ENCODE results near the gene PLEKHN1. TPM values are rescaled to one million over a fixed set of nuclear protein-coding genes. Genes with fewer than 3 reads are reported as not detected.

Gene PLEKHN1
- polyA plus RNA-seq, 1 experiment = 0.88 TPM

DNA sequence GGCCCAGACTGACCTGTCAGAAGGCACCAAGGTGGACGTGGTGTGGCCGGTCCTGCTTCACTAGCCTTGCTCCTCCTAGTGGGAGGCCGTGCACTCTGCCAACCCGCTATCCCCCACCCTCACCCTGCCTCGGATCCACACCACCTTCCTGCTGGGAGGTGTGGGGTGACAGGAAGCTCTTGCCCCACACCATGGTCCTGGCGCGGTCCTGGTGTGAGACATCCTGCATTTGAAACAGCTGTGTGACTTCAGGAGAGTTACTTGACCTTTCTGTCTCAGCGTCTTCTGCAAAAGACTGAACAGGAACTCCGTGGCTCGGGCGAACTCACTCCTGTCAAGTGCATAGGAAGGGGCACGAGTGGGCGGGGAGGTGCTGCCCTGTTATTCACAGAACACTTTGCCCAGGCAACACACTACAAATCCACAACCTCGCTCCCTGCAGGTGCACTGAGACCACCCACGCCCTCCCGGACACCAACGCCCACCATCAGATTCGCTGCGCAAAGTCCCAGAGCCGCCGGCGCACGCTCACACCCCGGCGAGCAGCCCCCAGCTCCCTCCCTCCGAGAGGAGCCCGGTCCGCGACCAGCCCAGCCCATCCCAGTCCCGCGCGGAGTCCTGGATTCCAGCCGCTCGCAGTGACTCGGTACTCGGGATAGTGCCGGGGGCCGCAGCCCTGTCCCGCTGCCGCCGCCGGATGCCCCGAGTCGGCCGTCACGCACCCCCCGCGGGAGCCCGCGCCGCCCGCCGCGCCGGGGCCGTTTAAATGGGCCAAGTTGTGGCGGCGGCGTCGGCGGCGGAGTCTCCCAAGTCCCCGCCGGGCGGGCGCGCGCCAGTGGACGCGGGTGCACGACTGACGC is 42.9 kb upstream of the PLEKHN1 start, which contains the start of gene SAMD11:
Gene SAMD11 (plus strand): TSS at position 793 of the 860 bp plus-strand sequence. CDS start 509 bp downstream, outside the sequence.
- POLR2A ChIA-PET = no interaction called here
- Histone ChIP-seq H3K4me3 (ENCODE audit: low read depth, low read length) (peak within 1 kb of the TSS; percentile 61), H3K27me3 (ENCODE audit: control insufficient read depth, insufficient read depth, low read length) (no peaks in the 10 kb centered on the region)

DNA sequence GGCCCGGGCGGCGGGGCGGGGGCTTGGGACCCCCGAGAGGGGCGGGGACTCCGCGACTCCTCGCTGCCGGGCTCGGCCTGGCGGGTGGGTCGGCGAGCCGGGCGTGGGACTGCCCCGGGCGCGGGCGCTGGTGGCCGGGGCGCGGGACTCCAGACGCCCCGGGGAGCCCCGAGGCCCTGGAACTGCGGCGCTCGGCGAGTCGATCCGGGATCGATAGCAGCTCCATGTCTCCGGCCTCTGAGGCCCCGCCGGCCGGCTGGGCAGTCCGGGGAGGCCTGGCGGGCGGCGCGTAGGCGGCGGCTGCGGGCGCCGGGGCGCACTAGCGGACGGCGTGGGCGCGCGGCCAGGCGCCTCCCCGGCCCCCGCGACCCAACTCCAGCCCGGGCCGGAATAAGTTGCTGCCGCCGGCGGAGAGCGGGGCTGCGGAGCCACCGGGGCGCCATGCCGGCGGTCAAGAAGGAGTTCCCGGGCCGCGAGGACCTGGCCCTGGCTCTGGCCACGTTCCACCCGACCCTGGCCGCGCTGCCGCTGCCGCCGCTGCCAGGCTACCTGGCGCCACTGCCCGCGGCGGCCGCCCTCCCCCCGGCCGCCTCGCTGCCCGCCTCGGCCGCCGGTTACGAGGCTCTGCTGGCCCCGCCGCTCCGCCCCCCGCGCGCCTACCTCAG is 42.2 kb upstream of the PLEKHN1 start:
- TF ChIP-seq, protein P1, sequence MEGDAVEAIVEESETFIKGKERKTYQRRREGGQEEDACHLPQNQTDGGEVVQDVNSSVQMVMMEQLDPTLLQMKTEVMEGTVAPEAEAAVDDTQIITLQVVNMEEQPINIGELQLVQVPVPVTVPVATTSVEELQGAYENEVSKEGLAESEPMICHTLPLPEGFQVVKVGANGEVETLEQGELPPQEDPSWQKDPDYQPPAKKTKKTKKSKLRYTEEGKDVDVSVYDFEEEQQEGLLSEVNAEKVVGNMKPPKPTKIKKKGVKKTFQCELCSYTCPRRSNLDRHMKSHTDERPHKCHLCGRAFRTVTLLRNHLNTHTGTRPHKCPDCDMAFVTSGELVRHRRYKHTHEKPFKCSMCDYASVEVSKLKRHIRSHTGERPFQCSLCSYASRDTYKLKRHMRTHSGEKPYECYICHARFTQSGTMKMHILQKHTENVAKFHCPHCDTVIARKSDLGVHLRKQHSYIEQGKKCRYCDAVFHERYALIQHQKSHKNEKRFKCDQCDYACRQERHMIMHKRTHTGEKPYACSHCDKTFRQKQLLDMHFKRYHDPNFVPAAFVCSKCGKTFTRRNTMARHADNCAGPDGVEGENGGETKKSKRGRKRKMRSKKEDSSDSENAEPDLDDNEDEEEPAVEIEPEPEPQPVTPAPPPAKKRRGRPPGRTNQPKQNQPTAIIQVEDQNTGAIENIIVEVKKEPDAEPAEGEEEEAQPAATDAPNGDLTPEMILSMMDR (IDR thresholded peaks at IDR 0.05; ENCODE audit: insufficient read depth, low read depth, low read length) = no peak
- ChIA-PET POLR2A (no interaction called here), CTCF (no interaction called here)
- peak overlapping the region; percentile 61 for H3K4me3 ChIP-seq (ENCODE audit: low read depth, low read length)
- no peaks in the 10 kb centered on the region for H3K27me3 ChIP-seq (ENCODE audit: control insufficient read depth, insufficient read depth, low read length)
- no peaks in the 10 kb centered on the region; the same call in 1 of the 2 replicates for H3K36me3 ChIP-seq (ENCODE audit: control insufficient read depth, insufficient read depth, low read length)
- no peak for DNase-seq (ENCODE audit: low read depth)

More for the DNA sequence above, 42.9 kb upstream of the PLEKHN1 start, which contains the start of gene SAMD11:
- DNase-seq (ENCODE audit: low read depth) = no peak
- no peaks in the 10 kb centered on the region; the same call in 1 of the 2 replicates for H3K36me3 ChIP-seq (ENCODE audit: control insufficient read depth, insufficient read depth, low read length)
- CTCF ChIA-PET = interaction anchor here (0.8 to 1.1 kb wide), 3 partner anchors 18 to 53 kb away, joined by 3 read pairs; partner anchors contain the start of gene NOC2L
- TF ChIP-seq, protein P1 (IDR thresholded peaks at IDR 0.05; ENCODE audit: insufficient read depth, low read depth, low read length) = no peak

DNA sequence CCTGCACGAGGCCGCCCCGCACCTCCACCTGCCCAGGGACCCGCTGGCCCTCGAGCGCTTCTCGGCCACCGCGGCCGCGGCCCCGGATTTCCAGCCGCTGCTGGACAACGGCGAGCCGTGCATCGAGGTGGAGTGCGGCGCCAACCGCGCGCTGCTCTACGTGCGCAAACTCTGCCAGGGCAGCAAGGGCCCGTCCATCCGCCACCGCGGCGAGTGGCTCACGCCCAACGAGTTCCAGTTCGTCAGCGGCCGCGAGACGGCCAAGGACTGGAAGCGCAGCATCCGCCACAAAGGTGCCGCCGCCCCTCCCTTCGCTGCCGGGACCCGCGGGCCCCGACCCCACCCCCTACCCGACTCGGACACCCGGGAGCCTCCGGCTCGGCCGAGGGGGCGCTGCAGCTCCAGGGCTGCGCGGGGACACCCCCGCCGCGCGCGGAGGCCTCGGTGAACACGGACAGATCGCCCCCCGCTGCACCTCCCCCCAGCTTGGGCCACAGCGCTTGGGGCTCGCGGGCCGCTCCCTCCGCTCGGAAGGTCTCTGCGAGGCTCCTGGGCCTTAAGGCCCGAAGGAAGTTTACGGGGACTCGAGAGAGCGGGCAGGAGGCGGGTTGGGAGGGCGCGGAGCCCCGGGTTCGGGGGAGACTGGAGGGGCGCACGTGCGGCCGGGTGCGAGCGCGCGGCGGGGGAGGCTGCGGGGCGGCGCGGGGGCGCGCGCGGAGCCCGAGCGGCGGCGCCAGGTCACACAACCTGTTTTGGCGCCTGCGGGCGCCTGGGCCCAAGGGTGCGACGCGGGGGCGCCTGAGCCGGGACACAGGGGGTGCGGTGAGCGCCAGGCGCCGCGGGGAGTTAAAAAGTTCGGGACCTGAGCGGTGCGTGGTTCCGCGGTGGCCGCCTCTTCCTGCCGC is 41.4 kb upstream of the PLEKHN1 start:
- peak overlapping the region; percentile 61 for H3K4me3 ChIP-seq (ENCODE audit: low read depth, low read length)
- ChIA-PET CTCF (no interaction called here), POLR2A (no interaction called here)
- TF ChIP-seq, protein P1 (IDR thresholded peaks at IDR 0.05; ENCODE audit: insufficient read depth, low read depth, low read length) = peak; percentile 27; the same call in 1 of the 2 replicates
- H3K27me3 ChIP-seq (ENCODE audit: control insufficient read depth, insufficient read depth, low read length) = no peaks in the 10 kb centered on the region
- DNase-seq (ENCODE audit: low read depth) = no peak
- H3K36me3 ChIP-seq (ENCODE audit: control insufficient read depth, insufficient read depth, low read length) = no peaks in the 10 kb centered on the region; the same call in 1 of the 2 replicates

DNA sequence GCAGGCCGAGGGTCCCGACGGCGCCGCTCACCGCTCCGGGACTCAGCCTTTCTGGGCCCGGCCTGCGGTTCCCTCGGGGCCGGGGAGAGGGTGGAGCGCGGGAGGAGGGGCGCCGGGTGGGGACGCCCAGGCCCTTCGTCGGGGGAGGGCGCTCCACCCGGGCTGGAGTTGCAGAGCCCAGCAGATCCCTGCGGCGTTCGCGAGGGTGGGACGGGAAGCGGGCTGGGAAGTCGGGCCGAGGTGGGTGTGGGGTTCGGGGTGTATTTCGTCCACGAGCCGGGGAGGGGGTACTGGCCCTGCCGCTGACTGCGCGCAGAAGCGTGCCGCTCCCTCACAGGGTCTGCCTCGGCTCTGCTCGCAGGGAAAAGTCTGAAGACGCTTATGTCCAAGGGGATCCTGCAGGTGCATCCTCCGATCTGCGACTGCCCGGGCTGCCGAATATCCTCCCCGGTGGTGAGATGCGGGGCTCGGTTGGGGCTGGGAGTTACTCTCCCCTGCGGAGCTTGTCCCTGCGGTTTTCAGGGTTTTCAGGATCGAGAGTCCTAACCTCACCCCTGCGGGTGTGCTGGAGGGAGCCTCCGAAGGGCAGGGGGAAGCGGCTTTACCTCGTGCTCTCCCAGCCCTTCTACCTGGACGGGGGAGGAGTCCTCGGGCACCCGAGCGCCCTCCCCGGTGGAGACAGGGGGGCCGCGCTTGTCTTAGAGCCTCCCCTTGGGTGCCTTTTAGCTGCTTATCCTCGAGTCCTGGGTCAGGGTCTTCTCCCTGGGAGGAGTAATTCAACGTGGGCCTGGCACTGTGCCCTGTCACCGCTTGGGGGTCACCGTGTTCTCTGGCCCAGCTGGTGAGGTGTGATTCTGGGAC is 40.5 kb upstream of the PLEKHN1 start:
- POLR2A ChIA-PET = no interaction called here
- TF ChIP-seq, protein P1 (IDR thresholded peaks at IDR 0.05; ENCODE audit: insufficient read depth, low read depth, low read length) = peak; percentile 23; the same call in 1 of the 2 replicates
- peak overlapping the region; percentile 61 for H3K4me3 ChIP-seq (ENCODE audit: low read depth, low read length)
- peaks cover 3% of the 10 kb centered on the region for H3K36me3 ChIP-seq (ENCODE audit: control insufficient read depth, insufficient read depth, low read length)
- DNase-seq (ENCODE audit: low read depth) = no peak
- CTCF ChIA-PET = interaction anchor here (1.0 to 1.6 kb wide), 2 partner anchors 13 to 50 kb away, joined by 4 read pairs; no protein-coding TSS in a partner anchor
- H3K27me3 ChIP-seq (ENCODE audit: control insufficient read depth, insufficient read depth, low read length) = no peaks in the 10 kb centered on the region
